HepG2 (cell line): ENCODE results near the gene ESRRB. TPM values are rescaled to one million over a fixed set of nuclear protein-coding genes. Genes with fewer than 3 reads are reported as not detected.

Experiments used
- ATAC-seq: fragments of 200-7000 bp; cut with Tn5 transposase; 3 replicates; pipeline ENCODE4 v1.9.1; 2020; ENCODE audit warnings: mild to moderate bottlenecking, moderate library complexity
- BruUV-seq: library from RNA; stranded (reverse); fragments of 400-500 nt; replicated peaks from 2 replicates; lab custom pipeline; 2021; lab: Mats Ljungman, UMichigan
- CTCF ChIA-PET: fragments of 300-600 bp; formaldehyde crosslinking; extraction: SDS; loops from one replicate; lab custom pipeline; 2021; ENCODE audit warnings: low total read pairs, inconsistent platforms, low intra/inter-chr PET ratio; lab: Yijun Ruan, JAX
- POLR2A ChIA-PET: fragments of 350-600 bp; sonication (Branson Sonifier 250); formaldehyde crosslinking; loops from one replicate; lab custom pipeline; 2020; ENCODE audit warnings: antibody characterized with exemption, inconsistent platforms; lab: Yijun Ruan, JAX
- DNase-seq: peaks from one replicate; pipeline ENCODE4 v3.0.0-alpha.2; 2015; ENCODE audit warnings: low spot score
- FAIRE-seq: peaks from 3 replicates; lab custom pipeline; 2011; peaks lifted over from hg19 to GRCh38; lab: Jason Lieb, UNC
- H2AFZ ChIP-seq: one replicate; pipeline ENCODE4 v1.6.1; 2011; ENCODE audit warnings: low read length, inconsistent platforms
- H3K27ac ChIP-seq: fragments of 300-600 bp; 3 replicates; pipeline ENCODE4 v1.8.0; 2011; ENCODE audit warnings: mixed run types, mild to moderate bottlenecking, mixed read lengths, low read length, inconsistent platforms; ENCODE audit not compliant: insufficient read depth; ENCODE audit errors: extremely low read length
- H3K27me3 ChIP-seq, 2 experiments: fragments of 200-600 bp in 1 of 2; 2 replicates in 1 of 2; 3 replicates in 1 of 2; pipeline versions ENCODE4 v1.6.0 to v1.8.0; 2011; ENCODE audit warnings: low read length in 2 of 2, mild to moderate bottlenecking in 2 of 2, moderate library complexity in 2 of 2, inconsistent platforms in 1 of 2; ENCODE audit not compliant: insufficient read depth in 2 of 2, control insufficient read depth in 1 of 2
- H3K36me3 ChIP-seq, 2 experiments: fragments of 200-600 bp in 1 of 2; replicated peaks in 1 of 2; 2 replicates in 1 of 2; 3 replicates in 1 of 2; pipeline versions ENCODE4 v1.5.1 to v1.8.0; 2011; ENCODE audit warnings: low read length in 2 of 2, inconsistent platforms in 1 of 2; ENCODE audit not compliant: insufficient read depth in 2 of 2, control insufficient read depth in 1 of 2
- H3K4me1 ChIP-seq: 2 replicates; pipeline ENCODE4 v1.5.1; 2012; ENCODE audit warnings: low read length, inconsistent platforms; ENCODE audit not compliant: insufficient read depth
- H3K4me2 ChIP-seq: 2 replicates; pipeline ENCODE4 v1.6.0; 2011; ENCODE audit warnings: low read depth, low read length, inconsistent platforms
- H3K4me3 ChIP-seq, 3 experiments: fragments of 200-600 bp in 1 of 3; sonication (generic), shearing (Covaris generic) in 1 of 3; replicated peaks in 1 of 3; 2 replicates each; pipeline ENCODE4 v1.5.1; 2011 to 2016; ENCODE audit warnings: low read length in 3 of 3, inconsistent platforms in 2 of 3, low read depth in 2 of 3, mild to moderate bottlenecking in 2 of 3, control low read depth in 1 of 3, mixed read lengths in 1 of 3; ENCODE audit not compliant: insufficient read depth in 1 of 3
- H3K79me2 ChIP-seq: one replicate; pipeline ENCODE4 v1.6.1; 2011; ENCODE audit warnings: low read length, inconsistent platforms; ENCODE audit not compliant: insufficient read depth
- H3K9ac ChIP-seq: 2 replicates; pipeline ENCODE4 v1.6.0; 2011; ENCODE audit warnings: mild to moderate bottlenecking, low read depth, low read length, inconsistent platforms; ENCODE audit not compliant: insufficient read depth
- H3K9me3 ChIP-seq: 2 replicates; pipeline ENCODE4 v1.5.1; 2012; ENCODE audit warnings: mild to moderate bottlenecking, low read length
- H4K20me1 ChIP-seq: 2 replicates; pipeline ENCODE4 v1.6.0; 2011; ENCODE audit warnings: inconsistent platforms, mild to moderate bottlenecking, low read length, moderate library complexity; ENCODE audit not compliant: insufficient read depth
- DNMT3B ChIP-seq: conservative IDR thresholded peaks from 2 replicates; pipeline ENCODE4 v1.6.1; 2016; ENCODE audit warnings: missing biosample characterization, control low read depth
- EP300 ChIP-seq, 3 experiments: sonication (generic) in 1 of 3; formaldehyde crosslinking in 1 of 3; IDR thresholded peaks; 2 replicates each; pipeline versions ENCODE4 v1.5.1 to v1.6.1; 2011 to 2020; ENCODE audit warnings: low read depth in 2 of 3, low read length in 2 of 3, borderline replicate concordance in 1 of 3, improper control_type of control experiment in 1 of 3, mild to moderate bottlenecking in 1 of 3, missing genetic modification reagents in 1 of 3, moderate library complexity in 1 of 3
- HOXA3 ChIP-seq: sonication (generic); formaldehyde crosslinking; IDR thresholded peaks from 2 replicates; pipeline ENCODE4 v1.5.0; 2020; ENCODE audit warnings: missing genetic modification reagents
- NCOA2 ChIP-seq: sonication (generic); formaldehyde crosslinking; IDR thresholded peaks from 2 replicates; pipeline ENCODE4 v1.8.0; 2022; ENCODE audit warnings: inconsistent platforms
- ZNF230 ChIP-seq: sonication (generic); formaldehyde crosslinking; IDR thresholded peaks from 2 replicates; pipeline ENCODE4 v1.4.0; 2020; ENCODE audit warnings: mild to moderate bottlenecking, missing genetic modification reagents
- ZNF274 ChIP-seq: sonication (generic); formaldehyde crosslinking; IDR thresholded peaks from 2 replicates; pipeline ENCODE4 v1.5.1; 2020; ENCODE audit warnings: mild to moderate bottlenecking, missing genetic modification reagents
- ZNF367 ChIP-seq: sonication (generic); formaldehyde crosslinking; IDR thresholded peaks from 2 replicates; pipeline ENCODE4 v1.4.0; 2020; ENCODE audit warnings: missing genetic modification reagents, borderline replicate concordance
- ZNF572 ChIP-seq: sonication (generic); formaldehyde crosslinking; IDR thresholded peaks from 2 replicates; pipeline ENCODE4 v1.5.1; 2020; ENCODE audit warnings: mild to moderate bottlenecking, missing genetic modification reagents
- ZNF577 ChIP-seq: sonication (generic); formaldehyde crosslinking; IDR thresholded peaks from 2 replicates; pipeline ENCODE4 v1.4.0; 2020; ENCODE audit warnings: mild to moderate bottlenecking, low read depth, missing genetic modification reagents, borderline replicate concordance
- ZNF772 ChIP-seq: sonication (generic); formaldehyde crosslinking; IDR thresholded peaks from 2 replicates; pipeline ENCODE4 v1.5.0; 2020; ENCODE audit warnings: mild to moderate bottlenecking, missing genetic modification reagents
- ZSCAN29 ChIP-seq: sonication (generic); formaldehyde crosslinking; conservative IDR thresholded peaks from 2 replicates; pipeline ENCODE4 v1.4.0; 2020; ENCODE audit warnings: mild to moderate bottlenecking, missing genetic modification reagents
- WGBS: methylation state at CpG from one replicate; pipeline ENCODE4 v1.1.6; 2017; ENCODE audit warnings: low lambda C conversion rate; 5-methylcytosine and 5-hydroxymethylcytosine counted together
- in situ Hi-C: cut with HindIII; loops from 2 replicates; pipeline ENCODE4 v1.10.0; 2017; ENCODE audit warnings: low pct_unique_long_range_greater_than_20kb; ENCODE audit not compliant: extremely low pct_ligation_motif_present
- intact Hi-C: fragments of 100-400 bp; cut with micrococcal nuclease; formaldehyde crosslinking; loops from one replicate; pipeline ENCODE4 v1.10.0; 2022; ENCODE audit not compliant: unreplicated experiment
- polyA plus RNA-seq, 8 experiments: library from polyadenylated mRNA; depleted of rRNA in 3 of 8; stranded (reverse) in 7 of 8; unstranded in 1 of 8; fragments of >200 nt; fragmentation: Illumina TruSeq in 4 of 8; extraction: Trizol in 4 of 8; gene quantifications; 2 replicates each; pipeline versions ENCODE4 v1.2.1 to v1.2.3, GENCODE V29; 2011 to 2016; ENCODE audit warnings: low read depth in 4 of 8, missing spikeins in 1 of 8, mixed read lengths in 1 of 8; ENCODE audit not compliant: insufficient read depth in 1 of 8
- total RNA-seq, 5 experiments: library from RNA; depleted of rRNA; stranded (reverse); fragments of >200 nt; fragmentation: Illumina TruSeq; extraction: Trizol; gene quantifications; 2 replicates each; pipeline ENCODE4 v1.2.3, GENCODE V29; 2016; ENCODE audit warnings: low read depth in 1 of 5
- TF ChIP-seq, protein P1 (sequence below): sonication (generic); formaldehyde crosslinking; IDR thresholded peaks from 2 replicates; pipeline ENCODE4 v1.5.1; 2020; ENCODE audit warnings: missing genetic modification reagents, mild to moderate bottlenecking, borderline replicate concordance
- TF ChIP-seq, protein P2 (sequence below): sonication (generic); formaldehyde crosslinking; IDR thresholded peaks from 2 replicates; pipeline ENCODE4 v1.8.1; 2023; ENCODE audit warnings: mild to moderate bottlenecking, inconsistent platforms, moderate library complexity, missing genetic modification reagents, borderline replicate concordance
- TF ChIP-seq, protein P3 (sequence below): sonication (generic); formaldehyde crosslinking; IDR thresholded peaks from 2 replicates; pipeline ENCODE4 v1.8.0; 2022; ENCODE audit warnings: low read depth, missing genetic modification reagents

ESRRB gene
- total and polyA plus RNA-seq, 2 of the 13 experiments (the other 11 are each of a cell fraction or from before 2014, with no cell fraction given) = 0.04 to 0.33 TPM

DNA sequence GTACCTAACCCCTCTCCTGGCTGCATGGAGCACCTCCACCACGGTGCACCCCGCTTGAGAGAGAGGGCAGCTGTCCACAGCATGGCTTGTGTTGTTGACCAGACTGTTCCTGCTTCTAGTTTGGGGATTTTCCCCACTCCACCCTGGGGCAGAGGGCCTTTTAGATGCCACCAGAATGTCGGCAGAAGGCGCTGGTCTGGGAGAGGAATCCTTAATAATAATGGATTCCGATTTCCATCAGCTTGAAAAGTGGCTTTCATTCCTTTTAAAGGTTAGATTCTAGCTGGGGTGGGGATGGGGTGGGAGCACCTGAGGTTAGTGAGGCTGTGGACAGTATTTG lies 1.8 kb downstream of the ESRRB start:
- no peak for ATAC-seq
- CTCF ChIA-PET = no interaction called here

More for the DNA sequence above, 1.8 kb downstream of the ESRRB start:
- H3K4me2 ChIP-seq = no peak overlapping the region
- no peaks in the 10 kb centered on the region for H3K36me3 ChIP-seq
- no peak overlapping the region for H3K9ac ChIP-seq
- TF ChIP-seq, protein P1, sequence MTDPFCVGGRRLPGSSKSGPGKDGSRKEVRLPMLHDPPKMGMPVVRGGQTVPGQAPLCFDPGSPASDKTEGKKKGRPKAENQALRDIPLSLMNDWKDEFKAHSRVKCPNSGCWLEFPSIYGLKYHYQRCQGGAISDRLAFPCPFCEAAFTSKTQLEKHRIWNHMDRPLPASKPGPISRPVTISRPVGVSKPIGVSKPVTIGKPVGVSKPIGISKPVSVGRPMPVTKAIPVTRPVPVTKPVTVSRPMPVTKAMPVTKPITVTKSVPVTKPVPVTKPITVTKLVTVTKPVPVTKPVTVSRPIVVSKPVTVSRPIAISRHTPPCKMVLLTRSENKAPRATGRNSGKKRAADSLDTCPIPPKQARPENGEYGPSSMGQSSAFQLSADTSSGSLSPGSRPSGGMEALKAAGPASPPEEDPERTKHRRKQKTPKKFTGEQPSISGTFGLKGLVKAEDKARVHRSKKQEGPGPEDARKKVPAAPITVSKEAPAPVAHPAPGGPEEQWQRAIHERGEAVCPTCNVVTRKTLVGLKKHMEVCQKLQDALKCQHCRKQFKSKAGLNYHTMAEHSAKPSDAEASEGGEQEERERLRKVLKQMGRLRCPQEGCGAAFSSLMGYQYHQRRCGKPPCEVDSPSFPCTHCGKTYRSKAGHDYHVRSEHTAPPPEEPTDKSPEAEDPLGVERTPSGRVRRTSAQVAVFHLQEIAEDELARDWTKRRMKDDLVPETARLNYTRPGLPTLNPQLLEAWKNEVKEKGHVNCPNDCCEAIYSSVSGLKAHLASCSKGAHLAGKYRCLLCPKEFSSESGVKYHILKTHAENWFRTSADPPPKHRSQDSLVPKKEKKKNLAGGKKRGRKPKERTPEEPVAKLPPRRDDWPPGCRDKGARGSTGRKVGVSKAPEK (CRISPR knock-in tag) = no peak
- no peak for TF ChIP-seq NCOA2 (CRISPR knock-in tag)
- TF ChIP-seq ZSCAN29 (CRISPR knock-in tag) = no peak
- TF ChIP-seq ZNF274 (CRISPR knock-in tag) = no peak
- no peak for TF ChIP-seq ZNF230 (CRISPR knock-in tag)
- TF ChIP-seq, protein P2, sequence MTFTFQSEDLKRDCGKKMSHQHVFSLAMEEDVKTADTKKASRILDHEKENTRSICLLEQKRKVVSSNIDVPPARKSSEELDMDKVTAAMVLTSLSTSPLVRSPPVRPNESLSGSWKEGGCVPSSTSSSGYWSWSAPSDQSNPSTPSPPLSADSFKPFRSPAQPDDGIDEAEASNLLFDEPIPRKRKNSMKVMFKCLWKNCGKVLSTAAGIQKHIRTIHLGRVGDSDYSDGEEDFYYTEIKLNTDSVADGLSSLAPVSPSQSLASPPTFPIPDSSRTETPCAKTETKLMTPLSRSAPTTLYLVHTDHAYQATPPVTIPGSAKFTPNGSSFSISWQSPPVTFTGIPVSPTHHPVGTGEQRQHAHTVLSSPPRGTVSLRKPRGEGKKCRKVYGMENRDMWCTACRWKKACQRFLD (CRISPR knock-in tag) = no peak
- TF ChIP-seq ZNF572 (CRISPR knock-in tag) = no peak
- TF ChIP-seq EP300 (IDR thresholded peaks at IDR 0.05; ENCODE audit: low read depth in 2 of 2, low read length in 2 of 2) = no peak
- no peak for TF ChIP-seq EP300 (CRISPR knock-in tag; IDR thresholded peaks at IDR 0.05; ENCODE audit: borderline replicate concordance)
- no peak for TF ChIP-seq ZNF577 (CRISPR knock-in tag)
- no peak for TF ChIP-seq ZNF772 (CRISPR knock-in tag)
- TF ChIP-seq ZNF367 (CRISPR knock-in tag) = no peak
- TF ChIP-seq DNMT3B (CRISPR knock-in tag) = no peak
- TF ChIP-seq HOXA3 (CRISPR knock-in tag) = no peak
- TF ChIP-seq, protein P3, sequence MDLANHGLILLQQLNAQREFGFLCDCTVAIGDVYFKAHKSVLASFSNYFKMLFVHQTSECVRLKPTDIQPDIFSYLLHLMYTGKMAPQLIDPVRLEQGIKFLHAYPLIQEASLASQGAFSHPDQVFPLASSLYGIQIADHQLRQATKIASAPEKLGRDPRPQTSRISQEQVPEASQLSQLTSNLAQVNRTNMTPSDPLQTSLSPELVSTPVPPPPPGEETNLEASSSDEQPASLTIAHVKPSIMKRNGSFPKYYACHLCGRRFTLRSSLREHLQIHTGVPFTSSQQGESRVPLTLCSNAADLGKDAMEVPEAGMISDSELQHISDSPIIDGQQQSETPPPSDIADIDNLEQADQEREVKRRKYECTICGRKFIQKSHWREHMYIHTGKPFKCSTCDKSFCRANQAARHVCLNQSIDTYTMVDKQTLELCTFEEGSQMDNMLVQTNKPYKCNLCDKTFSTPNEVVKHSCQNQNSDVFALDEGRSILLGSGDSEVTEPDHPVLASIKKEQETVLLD (CRISPR knock-in tag) = no peak
- TF ChIP-seq, all 625 proteins: peak for 0
- in situ Hi-C loops = loop anchor here (25.0 kb wide), 1 partner anchor 665 kb away; no protein-coding TSS in a partner anchor
- H3K27me3 ChIP-seq = peaks cover 4 to 60% of the 10 kb centered on the region in 2 experiments
- FAIRE-seq (no peak), DNase-seq (no peak)
- intact Hi-C loops = no loop called here
- no peaks in the 10 kb centered on the region for H3K9me3 ChIP-seq
- H3K4me3 ChIP-seq = no peak overlapping the region
- no TSS peak for BruUV-seq
- POLR2A ChIA-PET = no interaction called here
- no peak overlapping the region for H2AFZ ChIP-seq
- H3K79me2 ChIP-seq = no peaks in the 10 kb centered on the region
- no peaks in the 10 kb centered on the region for H3K4me1 ChIP-seq
- H3K27ac ChIP-seq = no peak overlapping the region
- WGBS = 15% methylated on average over 4 of the region's 5 CpGs
- no peaks in the 10 kb centered on the region for H4K20me1 ChIP-seq
